GM19043 (cell line): ENCODE data around the gene DOCK3.
"Not testable (repeated sequence)": the region's sequence is repeated elsewhere in the genome, so short reads cannot be mapped to it uniquely, and the experiment has no call there.

Experiments used
- ATAC-seq: cut with Tn5 transposase; IDR thresholded peaks from one replicate; pipeline ENCODE4 v1.9.1; 2021; ENCODE audit warnings: low read depth; ENCODE audit not compliant: unreplicated experiment

Gene DOCK3

GRCh38 chr3:51057121-51057520 lies 382.4 kb downstream of the DOCK3 start:
- no peak for ATAC-seq

DNA sequence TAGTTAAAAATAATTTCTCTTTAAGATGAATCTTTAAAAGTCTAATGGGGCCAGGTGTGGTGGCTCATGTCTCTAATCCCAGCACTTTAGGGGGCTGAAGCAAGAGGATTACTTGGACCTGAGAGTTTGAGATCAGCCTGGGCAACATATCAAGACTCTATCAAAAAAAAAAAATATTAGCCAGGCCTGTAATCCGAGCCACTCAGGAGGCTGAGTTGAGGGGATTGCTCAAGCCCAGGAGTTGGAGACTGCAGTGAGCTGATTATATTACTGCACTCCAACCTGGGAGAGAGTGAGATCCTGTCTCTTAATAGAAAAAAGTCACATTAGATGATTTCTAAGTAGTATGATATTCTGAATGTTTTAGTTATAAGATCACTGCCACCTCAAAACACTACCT lies 388.3 kb downstream of the DOCK3 start:
- ATAC-seq, result no peak

GRCh38 chr3:51075221-51075775 lies 400.6 kb downstream of the DOCK3 start:
- no peak for ATAC-seq

DNA sequence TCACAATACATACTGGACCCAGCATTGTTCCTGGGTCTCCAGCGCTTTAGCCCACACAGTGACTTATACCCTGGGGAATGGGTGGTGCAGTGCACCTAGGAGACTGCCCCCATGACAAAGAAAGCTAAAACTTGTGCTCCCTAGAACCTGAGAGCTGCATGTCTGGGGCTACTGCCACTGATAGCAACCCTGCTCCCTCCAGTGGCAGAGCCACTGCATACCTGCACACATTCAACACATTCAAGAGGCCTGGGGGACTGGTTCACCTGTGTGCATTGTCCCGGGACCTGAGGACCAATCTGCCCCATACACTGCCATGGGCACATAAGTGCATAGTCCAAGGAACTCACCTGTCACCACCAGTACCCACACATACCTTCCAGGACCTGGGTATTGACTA lies 407.6 kb downstream of the DOCK3 start:
- ATAC-seq, result no peak

- no peak for ATAC-seq
These were observed 408.8 kb downstream of the DOCK3 start for GRCh38 chr3:51083490-51083889.

- ATAC-seq, result not testable (repeated sequence)
These were observed 417.4 kb downstream of the DOCK3 start for GRCh38 chr3:51092141-51092540.

GRCh38 chr3:51094838-51095237 lies 420.1 kb downstream of the DOCK3 start:
- ATAC-seq, result not testable (repeated sequence)

DNA sequence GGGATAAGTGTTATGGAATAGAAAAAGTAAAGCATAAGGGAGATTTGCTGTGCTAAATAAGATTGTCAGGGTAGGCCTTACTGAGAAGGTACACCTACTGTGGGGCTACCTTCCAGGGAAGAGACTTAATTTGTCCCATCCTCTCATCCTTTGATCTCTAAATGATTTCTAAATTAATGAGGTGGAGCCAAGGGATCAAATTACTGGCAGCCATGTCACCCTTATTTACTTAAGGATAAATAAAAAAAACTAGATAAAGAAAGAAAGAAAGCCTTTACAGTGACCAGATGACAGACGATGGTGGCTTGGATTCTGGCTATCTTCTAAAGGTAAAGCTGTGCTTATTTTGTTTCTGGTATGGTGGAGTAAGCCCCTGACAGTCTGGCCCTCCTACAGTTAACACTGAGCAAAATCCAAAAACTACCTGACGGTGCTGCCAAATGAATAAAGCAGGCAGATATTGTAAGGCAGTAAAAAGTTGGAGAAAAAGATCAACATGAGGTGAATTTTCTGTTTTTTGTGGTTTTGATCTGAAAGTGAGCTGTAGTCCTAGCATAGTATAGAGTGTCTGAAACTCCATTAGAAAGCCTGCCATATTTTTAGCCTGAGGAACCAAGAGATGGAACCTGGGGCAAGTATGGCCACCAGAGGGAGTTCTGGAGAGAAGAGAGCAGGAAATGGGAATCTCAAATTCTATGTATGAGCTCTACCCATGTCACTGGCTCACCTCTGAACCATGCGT lies 425.2 kb downstream of the DOCK3 start:
- ATAC-seq, result no peak

DNA sequence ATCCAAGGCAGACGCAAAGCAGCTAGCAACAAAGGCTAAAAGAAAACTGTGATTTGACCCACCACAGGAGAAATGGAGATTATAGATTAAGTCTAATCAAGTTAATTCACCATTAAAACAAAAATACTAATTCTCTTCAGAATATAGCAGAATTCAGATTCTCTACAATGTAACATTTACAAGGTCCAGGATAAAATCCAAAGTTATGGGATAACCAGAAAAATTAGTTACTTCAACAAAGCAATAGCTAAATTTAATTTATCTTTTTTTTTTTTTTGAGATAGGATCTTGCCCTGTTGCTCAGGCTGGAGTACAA lies 425.8 kb downstream of the DOCK3 start:
- no peak for ATAC-seq

GRCh38 chr3:51102396-51102795 lies 427.7 kb downstream of the DOCK3 start:
- ATAC-seq, result no peak

DNA sequence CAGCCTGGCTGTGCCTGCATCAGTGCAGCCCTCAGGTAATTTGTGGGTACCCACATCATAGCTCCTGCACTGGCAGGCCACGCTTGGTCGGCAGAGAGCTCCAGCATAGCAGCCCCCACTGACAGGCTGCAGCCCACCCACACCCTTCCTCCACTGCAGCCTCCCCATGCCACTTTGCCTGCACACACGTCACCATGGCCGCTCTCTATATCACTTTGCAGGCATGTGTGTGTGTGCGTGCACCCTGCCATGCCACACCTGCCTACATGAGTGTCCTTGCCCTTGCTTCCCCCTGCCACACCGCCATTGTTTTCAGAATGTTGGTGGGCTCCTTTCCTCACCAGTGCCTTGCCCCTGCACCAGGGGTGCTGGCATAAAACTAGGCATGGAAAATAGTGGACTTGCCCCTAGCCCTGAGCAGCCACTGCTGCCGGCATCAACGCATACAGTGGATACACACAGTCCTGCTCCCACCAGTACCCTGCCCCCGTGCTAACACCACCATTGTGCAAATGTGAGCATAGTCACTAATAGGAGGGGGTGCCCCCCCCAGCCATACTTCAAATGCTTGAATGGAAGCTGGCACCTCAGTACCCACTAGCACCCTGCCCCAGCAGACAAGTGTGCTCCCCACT lies 431.6 kb downstream of the DOCK3 start:
- ATAC-seq, result no peak

GRCh38 chr3:51110586-51110985 lies 435.9 kb downstream of the DOCK3 start:
- ATAC-seq, result no peak

DNA sequence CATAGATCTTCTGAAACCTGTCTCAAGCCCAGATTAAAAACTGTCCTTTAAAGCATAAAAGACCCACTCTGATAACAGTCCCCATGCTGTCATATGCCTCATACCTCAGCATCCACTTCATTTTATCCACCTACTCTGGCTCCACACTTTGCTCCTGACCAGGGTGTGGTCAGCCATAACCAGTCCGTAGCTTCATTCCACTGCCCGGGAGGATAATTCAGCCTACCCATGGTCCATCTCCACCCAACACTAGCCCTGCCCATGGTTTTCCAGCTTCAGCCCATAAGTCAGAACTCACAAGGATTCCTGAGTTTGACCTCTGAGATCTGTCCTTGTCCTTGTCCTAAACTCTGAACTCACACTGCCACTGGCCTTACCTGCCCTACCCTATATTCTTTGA lies 448.2 kb downstream of the DOCK3 start:
- ATAC-seq, result no peak

DNA sequence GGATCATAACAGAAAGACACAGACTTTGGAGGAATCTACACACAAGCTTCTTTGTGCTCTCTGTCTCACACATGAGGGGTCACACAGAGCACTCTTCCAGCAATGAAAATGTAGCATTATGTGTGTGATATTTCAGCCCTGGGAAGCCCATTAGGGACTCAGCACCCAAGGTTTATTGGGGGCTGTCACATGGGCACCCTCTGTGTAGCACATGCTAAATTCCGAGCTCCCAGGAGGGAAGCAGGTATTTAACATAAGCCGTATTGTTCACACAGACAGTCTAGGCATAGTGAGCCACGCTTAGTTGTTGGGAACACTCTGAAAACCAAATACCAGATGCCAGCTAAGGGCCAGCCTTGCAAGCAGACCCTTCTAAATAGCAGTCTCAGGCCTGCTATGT lies 448.8 kb downstream of the DOCK3 start:
- no peak for ATAC-seq

- not testable (repeated sequence) for ATAC-seq
These were observed 456.9 kb downstream of the DOCK3 start for GRCh38 chr3:51131607-51132006.

- no peak for ATAC-seq
These were observed 463.0 kb downstream of the DOCK3 start for GRCh38 chr3:51137715-51138114.

DNA sequence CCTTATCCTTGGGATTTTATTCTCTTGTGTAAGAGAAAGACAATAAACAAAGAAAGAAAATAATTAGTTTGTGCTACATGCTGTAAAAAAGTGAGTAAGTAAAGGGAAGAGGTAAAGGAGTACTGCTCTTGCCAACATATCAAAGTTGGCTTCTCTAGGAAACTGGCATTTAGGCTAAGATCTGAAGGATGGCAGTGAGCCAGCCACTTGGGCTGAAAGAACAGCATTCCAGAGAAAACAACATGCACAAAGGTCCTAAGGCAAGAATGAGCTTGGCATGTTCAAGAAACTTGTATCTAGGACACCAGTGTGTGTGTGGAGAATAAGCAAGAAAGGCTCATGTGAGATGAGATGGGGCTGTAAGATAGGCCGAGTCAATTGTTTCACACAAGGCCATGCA lies 464.9 kb downstream of the DOCK3 start:
- ATAC-seq, result no peak

DNA sequence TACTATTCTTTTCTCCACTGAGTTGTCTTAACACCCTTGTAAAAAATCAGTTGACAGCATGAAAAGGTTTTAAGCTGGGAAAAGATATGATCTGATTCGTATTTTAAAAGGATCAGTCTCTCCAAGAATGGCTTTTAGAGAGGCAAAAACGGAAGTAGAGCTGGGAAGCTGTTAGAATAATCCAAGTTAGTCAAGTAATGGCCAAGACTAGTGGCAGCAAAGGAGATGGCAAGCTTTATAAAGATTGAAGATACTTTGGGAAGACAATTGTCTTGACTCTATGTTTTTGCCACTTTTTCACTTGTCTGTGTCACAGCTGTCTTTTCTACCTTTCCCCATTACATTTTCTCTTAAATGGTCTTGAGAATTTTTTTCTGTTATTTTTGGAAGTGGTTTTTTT lies 466.8 kb downstream of the DOCK3 start:
- ATAC-seq, result no peak

DNA sequence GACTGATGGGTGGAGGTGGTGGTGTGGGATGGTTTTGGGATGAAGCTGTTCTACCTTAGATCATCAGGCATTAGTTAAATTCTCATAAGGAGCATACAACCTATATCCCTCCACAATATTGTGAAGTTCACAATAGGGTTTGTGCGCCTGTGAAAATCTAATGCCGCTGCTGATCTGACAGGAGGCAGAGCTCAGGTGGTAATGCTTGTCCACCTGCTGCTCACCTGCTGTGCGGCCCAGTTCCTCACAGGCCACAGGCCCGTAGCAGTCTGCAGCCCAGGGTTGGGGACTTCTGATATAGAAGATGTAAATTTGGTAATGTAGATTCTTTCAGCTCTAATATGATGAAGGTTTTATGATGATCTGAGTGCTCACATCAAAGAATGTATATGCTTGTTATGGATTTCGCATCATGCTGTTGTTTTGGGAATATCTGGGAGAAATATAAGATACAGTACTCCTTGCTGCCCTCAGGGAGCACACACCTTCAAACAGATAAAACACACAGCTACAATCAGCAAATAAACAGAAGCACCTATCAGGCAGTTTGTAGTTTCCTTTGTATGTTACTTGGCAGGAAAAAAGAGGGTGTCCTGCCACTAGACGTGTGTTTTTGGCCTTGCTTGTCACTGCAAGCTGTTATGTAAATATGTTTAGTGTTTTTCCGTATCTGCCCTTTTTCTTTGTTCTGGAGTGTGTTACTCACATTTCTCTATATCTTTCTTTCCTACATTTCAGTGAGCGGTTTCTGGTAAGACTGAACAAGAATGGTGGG lies 471.3 kb downstream of the DOCK3 start:
- ATAC-seq, result no peak

DNA sequence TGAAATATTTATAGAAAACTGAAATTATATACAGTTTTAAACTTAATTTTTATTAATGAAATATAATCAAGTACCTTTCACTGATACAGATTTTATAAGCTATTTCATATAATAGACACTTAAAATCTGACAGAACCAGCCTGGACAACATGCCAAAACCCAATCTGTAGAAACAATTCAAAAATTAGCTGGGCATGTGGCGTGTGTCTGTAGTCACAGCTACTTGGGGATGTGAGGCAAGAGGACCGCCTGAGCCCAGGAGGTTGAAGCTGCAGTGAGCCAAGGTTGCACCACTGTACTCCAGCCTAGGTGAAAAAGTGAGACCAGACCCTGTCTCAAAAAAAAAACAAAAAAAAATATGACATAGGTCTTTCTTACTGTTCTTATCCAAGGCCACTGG lies 472.1 kb downstream of the DOCK3 start:
- ATAC-seq, result no peak

GRCh38 chr3:51156147-51156546 lies 481.4 kb downstream of the DOCK3 start:
- no peak for ATAC-seq
